Spinal cord (tissue), 10 donors: ENCODE measurements around the gene NEGR1. TPM values are rescaled to one million over a fixed set of nuclear protein-coding genes. Genes with fewer than 3 reads are reported as not detected.

Source experiments
- DNase-seq, 6 donors: peaks; one replicate each; pipeline versions ENCODE4 v3.0.0 to v3.0.0-alpha.2; 2013 to 2015; ENCODE audit warnings: low spot score in 6 of 6, low read depth in 4 of 6
- H3K27ac ChIP-seq: one replicate; pipeline ENCODE4 v1.5.1; 2013; ENCODE audit warnings: low read depth, low read length, control low read depth
- H3K27me3 ChIP-seq: one replicate; pipeline ENCODE4 v1.6.1; 2013; ENCODE audit warnings: low read length; ENCODE audit not compliant: control insufficient read depth, insufficient read depth
- H3K36me3 ChIP-seq: one replicate; pipeline ENCODE4 v1.6.1; 2013; ENCODE audit warnings: low read length; ENCODE audit not compliant: control insufficient read depth, insufficient read depth
- H3K4me1 ChIP-seq: one replicate; pipeline ENCODE4 v1.6.1; 2013; ENCODE audit warnings: low read length; ENCODE audit not compliant: control insufficient read depth, insufficient read depth
- H3K4me3 ChIP-seq: one replicate; pipeline ENCODE4 v1.5.1; 2013; ENCODE audit warnings: low read depth, low read length, control low read depth
- H3K9me3 ChIP-seq: one replicate; pipeline ENCODE4 v1.6.1; 2013; ENCODE audit warnings: low read length; ENCODE audit not compliant: control insufficient read depth, insufficient read depth
- WGBS: methylation state at CpG from one replicate; pipeline ENCODE4 v1.1.5; 2013; ENCODE audit warnings: missing lambda C conversion rate; ENCODE audit not compliant: insufficient coverage; 5-methylcytosine and 5-hydroxymethylcytosine counted together
- polyA plus RNA-seq, 2 donors: library from polyadenylated mRNA; unstranded; fragments of 120-200 nt; gene quantifications; one replicate each; pipeline ENCODE4 v1.2.1, GENCODE V29; 2013; ENCODE audit not compliant: insufficient read length in 2 of 2
- total RNA-seq, 2 donors: library from RNA; depleted of rRNA in 1 of 2; stranded (reverse); fragments of 120-200 nt in 1 of 2; fragments of >200 nt in 1 of 2; gene quantifications; one replicate each; pipeline versions ENCODE4 v1.2.3 to v1.2.4, GENCODE V29; 2013 to 2014
- donor health status: healthy.

The NEGR1 gene
- total and polyA plus RNA-seq, 4 donors = 21.4 to 88.6 (median 72.8) TPM

DNA sequence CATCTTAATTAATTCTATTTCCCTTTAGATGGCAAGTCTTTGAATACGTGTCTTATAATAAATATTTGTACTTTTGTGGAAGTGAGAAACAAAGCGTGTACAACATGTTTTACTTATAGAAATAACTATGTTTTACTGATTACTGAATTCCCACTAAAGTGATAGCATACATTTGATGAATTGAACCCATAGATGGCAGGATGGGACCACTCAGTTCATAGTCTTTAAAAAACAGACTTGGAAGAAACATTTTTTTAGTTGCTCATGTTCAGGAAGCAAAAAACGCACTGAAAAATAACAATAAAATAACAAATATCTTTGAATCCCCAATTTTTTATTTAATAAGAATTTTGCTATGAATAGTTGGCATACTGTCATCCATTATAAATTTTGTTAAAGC, 694.4 kb downstream of the NEGR1 start:
- H3K27ac ChIP-seq = no peak overlapping the region
- H3K27me3 ChIP-seq = no peaks in the 10 kb centered on the region
- WGBS = no CpG with 5 or more reads among the region's 3 CpGs
- no peaks in the 10 kb centered on the region for H3K4me1 ChIP-seq
- no peaks in the 10 kb centered on the region for H3K9me3 ChIP-seq
- DNase-seq = peak; percentile 11 to 89 (median 36)
- H3K36me3 ChIP-seq = no peaks in the 10 kb centered on the region
- no peak overlapping the region for H3K4me3 ChIP-seq

DNA sequence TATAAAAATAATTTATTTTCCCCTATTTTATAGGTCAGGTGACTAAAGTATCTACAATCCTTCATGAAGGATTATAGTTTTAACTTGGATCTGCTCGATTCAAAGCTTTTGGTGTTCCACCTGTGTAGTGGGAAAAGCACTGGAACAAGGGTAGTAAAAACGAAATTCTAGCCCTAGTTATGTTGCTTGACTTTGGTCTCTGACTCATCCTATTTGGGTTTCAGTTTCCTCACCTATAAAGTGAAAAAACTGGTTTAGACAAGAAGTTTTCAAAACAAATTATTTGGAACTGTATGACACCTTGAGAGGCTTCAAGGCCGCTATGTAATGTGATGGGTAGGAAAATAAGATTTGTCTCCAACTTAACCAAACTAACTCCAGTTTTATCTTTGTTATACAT, 696.3 kb downstream of the NEGR1 start:
- DNase-seq = no peak
- Histone ChIP-seq H3K36me3 (no peaks in the 10 kb centered on the region), H3K27me3 (no peaks in the 10 kb centered on the region), H3K4me3 (no peak overlapping the region), H3K4me1 (no peaks in the 10 kb centered on the region), H3K9me3 (no peaks in the 10 kb centered on the region), H3K27ac (no peak overlapping the region)
- 100% methylated on average over 1 of the region's 3 CpGs for WGBS

DNA sequence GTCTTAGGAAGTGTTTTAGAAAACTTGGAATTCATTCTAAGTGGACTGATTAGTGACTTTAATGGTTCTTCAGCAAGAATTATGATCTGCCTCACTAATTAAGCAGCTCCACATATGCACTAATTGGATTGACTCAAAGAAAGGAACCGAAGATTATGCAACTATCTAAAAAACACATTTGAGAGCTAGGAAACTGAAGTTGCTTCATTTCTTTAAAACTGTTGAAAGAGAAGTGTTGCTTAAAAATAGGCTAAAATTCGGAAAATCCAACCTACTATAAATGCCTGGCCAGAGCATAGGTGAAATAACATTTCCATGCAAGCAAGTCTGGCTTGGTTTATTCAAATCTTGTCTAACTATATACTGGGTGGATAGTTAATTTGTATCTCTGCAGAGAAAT, 698.6 kb downstream of the NEGR1 start:
- no peaks in the 10 kb centered on the region for H3K9me3 ChIP-seq
- WGBS = no CpG with 5 or more reads among the region's 2 CpGs

DNA sequence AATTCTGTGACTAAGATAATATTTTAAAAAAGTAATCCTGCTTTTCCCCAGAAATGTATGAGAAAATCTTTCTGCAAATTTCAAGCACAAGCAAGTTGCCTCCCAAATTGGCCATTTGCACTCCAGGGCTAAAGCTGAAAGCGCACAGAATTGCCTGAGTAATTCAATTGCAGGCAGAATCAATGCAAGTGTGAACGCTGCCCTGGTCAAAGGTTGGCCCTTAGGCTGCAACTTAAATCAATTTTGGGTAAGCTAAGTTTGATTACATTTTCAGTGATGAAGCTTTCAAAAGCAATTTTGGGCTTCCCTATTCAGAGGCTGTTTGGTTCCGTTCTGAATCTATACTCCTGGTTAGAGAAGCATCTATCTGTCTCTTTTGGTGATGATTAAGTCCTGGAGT, 699.7 kb downstream of the NEGR1 start:
- WGBS = 70% methylated on average over 2 of the region's 3 CpGs

More for the DNA sequence above, 698.6 kb downstream of the NEGR1 start:
- Histone ChIP-seq H3K36me3 (no peaks in the 10 kb centered on the region), H3K4me3 (no peak overlapping the region), H3K4me1 (no peaks in the 10 kb centered on the region), H3K27ac (no peak overlapping the region), H3K27me3 (no peaks in the 10 kb centered on the region)
- DNase-seq = peak in 1 of 6 donors; percentile 43

DNA sequence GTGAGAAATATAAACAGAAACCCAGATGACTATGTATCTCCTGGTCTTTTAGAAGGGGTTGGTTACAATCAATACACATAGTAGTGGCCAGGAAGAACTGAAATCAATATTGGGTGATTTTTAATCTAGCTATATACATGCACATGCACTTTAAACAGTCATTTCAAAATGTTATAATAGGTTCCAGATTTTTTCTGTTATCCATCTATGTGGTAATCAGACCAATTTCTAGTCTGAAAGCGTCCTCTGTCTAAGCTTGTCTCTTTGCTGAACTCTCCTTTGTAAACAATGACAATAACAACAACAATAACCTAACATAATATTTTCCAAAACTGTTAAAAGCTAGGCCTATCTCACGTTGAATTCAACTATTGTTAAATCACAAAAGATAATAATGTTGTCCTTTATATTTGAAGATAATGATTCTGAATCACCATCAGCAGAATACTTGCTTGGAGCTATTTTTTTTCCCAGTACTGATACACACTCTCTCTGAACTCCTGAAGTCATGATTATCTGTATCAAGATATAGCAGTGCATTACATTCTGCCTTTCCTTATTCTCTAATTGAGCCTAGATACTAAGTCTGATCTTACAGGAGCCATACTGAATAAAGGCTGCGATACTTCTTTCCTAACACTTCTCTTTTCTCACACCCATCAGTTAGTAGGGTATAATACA, 704.7 kb downstream of the NEGR1 start:
- H3K36me3 ChIP-seq = no peaks in the 10 kb centered on the region
- no peaks in the 10 kb centered on the region for H3K27me3 ChIP-seq
- no peak overlapping the region for H3K4me3 ChIP-seq
- DNase-seq = no peak
- peaks cover 2% of the 10 kb centered on the region for H3K9me3 ChIP-seq
- H3K4me1 ChIP-seq = no peaks in the 10 kb centered on the region
- WGBS = no CpG with 5 or more reads among the region's 3 CpGs
- H3K27ac ChIP-seq = no peak overlapping the region

More for the DNA sequence above, 699.7 kb downstream of the NEGR1 start:
- Histone ChIP-seq H3K27ac (no peak overlapping the region), H3K27me3 (no peaks in the 10 kb centered on the region), H3K4me3 (no peak overlapping the region), H3K9me3 (no peaks in the 10 kb centered on the region), H3K4me1 (no peaks in the 10 kb centered on the region), H3K36me3 (no peaks in the 10 kb centered on the region)
- DNase-seq = no peak

DNA sequence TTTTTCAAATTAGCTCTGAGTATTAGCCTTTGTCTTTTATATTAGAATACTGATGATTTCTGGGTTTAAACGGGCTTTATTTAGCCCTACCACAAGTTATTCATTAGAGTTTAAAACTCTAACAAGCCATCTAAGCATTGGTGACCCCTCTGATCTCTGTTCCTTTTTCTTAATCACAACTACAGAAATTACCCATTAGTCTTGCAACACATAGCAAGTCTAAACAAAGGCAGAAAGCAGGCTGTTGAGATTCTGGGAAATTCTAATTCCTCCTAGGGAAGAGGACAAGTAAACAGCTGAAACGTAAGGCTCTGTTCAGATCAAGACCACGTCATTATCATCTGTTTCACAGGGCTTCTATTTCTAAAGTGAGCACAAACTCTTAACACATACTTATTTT, 710.3 kb downstream of the NEGR1 start:
- 58% methylated on average over 2 of the region's 3 CpGs for WGBS
- H3K27me3 ChIP-seq = no peaks in the 10 kb centered on the region
- no peaks in the 10 kb centered on the region for H3K4me1 ChIP-seq
- peaks cover 2% of the 10 kb centered on the region for H3K9me3 ChIP-seq
- no peak for DNase-seq
- H3K4me3 ChIP-seq = no peak overlapping the region
- H3K36me3 ChIP-seq = no peaks in the 10 kb centered on the region
- no peak overlapping the region for H3K27ac ChIP-seq

DNA sequence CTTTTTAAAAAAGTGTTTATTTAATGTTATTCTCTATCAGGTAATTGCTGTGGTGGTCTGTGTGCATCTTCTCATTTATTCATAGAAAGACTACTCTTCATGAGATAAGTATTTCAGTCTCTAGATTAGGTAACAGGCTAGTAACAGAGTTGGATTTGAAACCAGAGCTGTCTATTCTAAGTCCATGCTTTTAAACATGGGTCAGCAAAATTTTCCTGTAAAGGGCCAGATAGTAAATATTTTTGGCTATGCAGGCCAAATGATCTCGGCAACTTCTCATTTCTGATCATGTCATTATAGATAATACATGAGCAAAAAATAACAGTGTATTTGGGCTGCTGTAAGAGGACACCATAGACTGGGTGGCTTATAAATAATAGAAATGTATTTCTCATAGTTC, 715.9 kb downstream of the NEGR1 start:
- no peak for DNase-seq
- Histone ChIP-seq H3K27me3 (no peaks in the 10 kb centered on the region), H3K36me3 (no peaks in the 10 kb centered on the region), H3K27ac (no peak overlapping the region), H3K9me3 (no peaks in the 10 kb centered on the region), H3K4me1 (no peaks in the 10 kb centered on the region), H3K4me3 (no peak overlapping the region)
- WGBS = no CpG with 5 or more reads among the region's 1 CpG

DNA sequence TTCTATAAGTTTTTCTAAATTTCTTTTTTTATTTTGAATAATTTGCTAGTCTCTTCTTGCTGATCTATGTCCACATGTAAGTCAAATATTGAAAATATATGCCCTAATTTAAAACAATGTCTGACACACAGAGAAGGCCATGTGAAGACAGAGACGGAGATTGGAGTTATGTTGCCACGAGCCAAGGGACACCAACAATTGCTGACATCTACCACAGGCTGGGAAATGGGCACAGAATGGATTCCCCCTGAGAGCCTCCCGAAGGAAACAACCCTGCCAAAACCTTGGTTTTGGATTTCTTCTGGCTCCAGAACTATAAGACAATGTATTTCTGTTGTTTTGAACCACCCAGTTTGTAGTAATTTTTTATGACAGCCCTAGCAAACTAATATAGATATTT, 716.5 kb downstream of the NEGR1 start:
- Histone ChIP-seq H3K27ac (no peak overlapping the region), H3K4me3 (no peak overlapping the region), H3K9me3 (no peaks in the 10 kb centered on the region), H3K27me3 (no peaks in the 10 kb centered on the region), H3K36me3 (no peaks in the 10 kb centered on the region), H3K4me1 (no peaks in the 10 kb centered on the region)
- WGBS = 80% methylated on average over 1 of the region's 3 CpGs
- no peak for DNase-seq

DNA sequence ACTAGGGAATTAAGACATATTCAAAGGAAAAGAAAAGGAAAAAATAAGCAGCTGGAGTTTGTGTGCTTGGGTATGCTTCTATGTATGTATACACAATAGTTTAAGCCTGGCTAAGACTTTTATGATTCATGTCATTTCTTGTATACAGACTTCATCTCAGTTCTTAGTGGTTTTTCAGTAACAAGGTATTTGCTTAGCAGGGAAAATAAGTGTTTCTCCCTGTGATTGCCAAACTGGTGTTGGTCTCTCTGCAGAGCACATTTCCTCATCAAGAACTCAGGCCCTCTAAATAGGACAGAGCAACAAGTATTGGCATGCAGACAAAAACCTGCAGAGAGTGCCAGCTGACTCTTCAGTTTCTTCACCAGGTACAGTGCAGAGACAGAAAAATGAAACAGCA, 717.1 kb downstream of the NEGR1 start:
- Histone ChIP-seq H3K27me3 (no peaks in the 10 kb centered on the region), H3K27ac (no peak overlapping the region), H3K4me3 (no peak overlapping the region), H3K9me3 (no peaks in the 10 kb centered on the region), H3K36me3 (no peaks in the 10 kb centered on the region), H3K4me1 (no peaks in the 10 kb centered on the region)
- no peak for DNase-seq

DNA sequence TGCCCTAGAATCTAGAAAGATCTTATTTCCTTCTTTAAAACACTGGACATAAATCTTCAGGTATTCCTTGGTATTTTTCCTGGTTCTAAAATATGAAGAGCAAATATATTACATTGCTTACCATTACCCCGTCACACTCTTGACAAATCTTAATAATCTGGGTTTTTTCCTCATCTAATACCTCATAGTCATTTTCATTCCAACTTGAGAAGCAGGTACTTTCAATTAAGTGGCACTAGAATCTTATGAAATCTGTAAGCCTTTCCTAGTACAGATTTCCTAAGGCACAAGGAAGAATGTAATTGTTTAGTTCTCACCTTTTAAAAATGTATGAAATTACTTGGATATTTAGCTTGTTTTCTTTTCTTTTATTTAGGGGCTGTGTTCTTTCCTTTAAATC, 720.0 kb downstream of the NEGR1 start:
- Histone ChIP-seq H3K9me3 (no peaks in the 10 kb centered on the region), H3K4me3 (no peak overlapping the region), H3K27me3 (no peaks in the 10 kb centered on the region), H3K4me1 (no peaks in the 10 kb centered on the region), H3K36me3 (no peaks in the 10 kb centered on the region), H3K27ac (no peak overlapping the region)
- no peak for DNase-seq
- WGBS = no CpG with 5 or more reads among the region's 1 CpG
